Measurements from ENCODE around the gene PRKCE. TPM values are rescaled to one million over a fixed set of nuclear protein-coding genes. Genes with fewer than 3 reads are reported as not detected.
A peak's percentile ranks its signal among the peaks of the same experiment; 100 is the strongest.

The PRKCE gene
- 12.3 and 19.0 TPM in 2 replicates for total RNA-seq
- polyA plus RNA-seq: 9.4 and 14.1 TPM in 2 replicates
- 7.1 and 8.0 TPM in 2 replicates for polyA plus RNA-seq (2012)
- polyA minus RNA-seq (ENCODE audit: low replicate concordance): 28.3 and 55.3 TPM in 2 replicates

GRCh38 chr2:45651415-45652089 lies at the start of gene PRKCE:
TSS of gene PRKCE (plus strand) at chr2:45651675.
- Histone ChIP-seq H3K9me3 (ENCODE audit: control insufficient read depth, insufficient read depth, low read depth, low read length) (no peaks in the 10 kb centered on the region), H3K27ac (ENCODE audit: insufficient read depth, low read length) (peak within 1 kb of the TSS; percentile 75), H3K4me2 (ENCODE audit: extremely low read depth, insufficient read depth, low read length) (peak within 1 kb of the TSS; percentile 99), H3K4me1 (ENCODE audit: control insufficient read depth, extremely low read depth, insufficient read depth, low read length) (peaks cover 5% of the 10 kb centered on the region), H2AFZ (ENCODE audit: low read length) (peak within 1 kb of the TSS; percentile 47), H3K9ac (ENCODE audit: insufficient read depth, low read length) (peak within 1 kb of the TSS; percentile 75), H4K20me1 (ENCODE audit: control insufficient read depth, extremely low read depth, insufficient read depth, low read length) (no peaks in the 10 kb centered on the region), H3K79me2 (ENCODE audit: control insufficient read depth, insufficient read depth, low read length) (peaks cover 32% of the 10 kb centered on the region), H3K4me3 (replicated peaks in 1 of 4; ENCODE audit: control extremely low read depth in 1 of 4, insufficient read depth in 1 of 4, low read depth in 3 of 4, low read length in 4 of 4) (peak within 1 kb of the TSS; percentile 79 to 92 (median 87)), H3K27me3 (ENCODE audit: control insufficient read depth, insufficient read depth, low read length) (no peaks in the 10 kb centered on the region), H3K36me3 (ENCODE audit: control insufficient read depth, insufficient read depth, low read length) (no peaks in the 10 kb centered on the region)
- no peak for TF ChIP-seq CTCF (conservative IDR thresholded peaks at IDR 0.05 in 1 of 2, IDR thresholded peaks at IDR 0.05 in 1 of 2; ENCODE audit: low read depth in 1 of 2, low read length in 2 of 2)
- TF ChIP-seq EZH2 (IDR thresholded peaks at IDR 0.05; ENCODE audit: low read length, missing control alignments): no peak
- DNase-seq (ENCODE audit: low read depth in 2 of 2): peak; percentile 25 to 59

GRCh38 chr2:45602624-45603023 lies 48.9 kb upstream of the PRKCE start:
- no peak overlapping the region for H2AFZ ChIP-seq (ENCODE audit: low read length)
- no peak for DNase-seq (ENCODE audit: low read depth in 2 of 2)
- H3K79me2 ChIP-seq (ENCODE audit: control insufficient read depth, insufficient read depth, low read length): no peaks in the 10 kb centered on the region
- H3K9me3 ChIP-seq (ENCODE audit: control insufficient read depth, insufficient read depth, low read depth, low read length): no peaks in the 10 kb centered on the region
- H4K20me1 ChIP-seq (ENCODE audit: control insufficient read depth, extremely low read depth, insufficient read depth, low read length): no peaks in the 10 kb centered on the region
- TF ChIP-seq EZH2 (IDR thresholded peaks at IDR 0.05; ENCODE audit: low read length, missing control alignments) (no peak), CTCF (conservative IDR thresholded peaks at IDR 0.05 in 1 of 2, IDR thresholded peaks at IDR 0.05 in 1 of 2; ENCODE audit: low read depth in 1 of 2, low read length in 2 of 2) (no peak)
- no peak overlapping the region for H3K4me2 ChIP-seq (ENCODE audit: extremely low read depth, insufficient read depth, low read length)
- no peak overlapping the region for H3K9ac ChIP-seq (ENCODE audit: insufficient read depth, low read length)
- H3K36me3 ChIP-seq (ENCODE audit: control insufficient read depth, insufficient read depth, low read length): peaks cover 4% of the 10 kb centered on the region
- H3K4me1 ChIP-seq (ENCODE audit: control insufficient read depth, extremely low read depth, insufficient read depth, low read length): no peaks in the 10 kb centered on the region
- H3K27ac ChIP-seq (ENCODE audit: insufficient read depth, low read length): no peak overlapping the region
- no peaks in the 10 kb centered on the region for H3K27me3 ChIP-seq (ENCODE audit: control insufficient read depth, insufficient read depth, low read length)
- H3K4me3 ChIP-seq (replicated peaks in 1 of 4; ENCODE audit: control extremely low read depth in 1 of 4, insufficient read depth in 1 of 4, low read depth in 3 of 4, low read length in 4 of 4): no peak overlapping the region

- DNase-seq (ENCODE audit: low read depth in 2 of 2): peak in 1 of 2 donors; percentile 40
- no peak overlapping the region for H3K4me2 ChIP-seq (ENCODE audit: extremely low read depth, insufficient read depth, low read length)
- H3K36me3 ChIP-seq (ENCODE audit: control insufficient read depth, insufficient read depth, low read length): no peaks in the 10 kb centered on the region
- H2AFZ ChIP-seq (ENCODE audit: low read length): no peak overlapping the region
- H3K27ac ChIP-seq (ENCODE audit: insufficient read depth, low read length): no peak overlapping the region
- TF ChIP-seq CTCF (conservative IDR thresholded peaks at IDR 0.05 in 1 of 2, IDR thresholded peaks at IDR 0.05 in 1 of 2; ENCODE audit: low read depth in 1 of 2, low read length in 2 of 2): no peak
- no peak for TF ChIP-seq EZH2 (IDR thresholded peaks at IDR 0.05; ENCODE audit: low read length, missing control alignments)
- H3K9me3 ChIP-seq (ENCODE audit: control insufficient read depth, insufficient read depth, low read depth, low read length): no peaks in the 10 kb centered on the region
- H3K79me2 ChIP-seq (ENCODE audit: control insufficient read depth, insufficient read depth, low read length): peaks cover 11% of the 10 kb centered on the region
- H3K27me3 ChIP-seq (ENCODE audit: control insufficient read depth, insufficient read depth, low read length): no peaks in the 10 kb centered on the region
- H3K4me3 ChIP-seq (replicated peaks in 1 of 4; ENCODE audit: control extremely low read depth in 1 of 4, insufficient read depth in 1 of 4, low read depth in 3 of 4, low read length in 4 of 4): no peak overlapping the region
- H4K20me1 ChIP-seq (ENCODE audit: control insufficient read depth, extremely low read depth, insufficient read depth, low read length): no peaks in the 10 kb centered on the region
- H3K4me1 ChIP-seq (ENCODE audit: control insufficient read depth, extremely low read depth, insufficient read depth, low read length): no peaks in the 10 kb centered on the region
- H3K9ac ChIP-seq (ENCODE audit: insufficient read depth, low read length): no peak overlapping the region
Observed at GRCh38 chr2:45605116-45605515, 46.4 kb upstream of the PRKCE start.

Measured in fibroblast of lung (primary cell).